AG08396 (cell line): Measurements from ENCODE around the gene TMEM184A.
A peak's percentile ranks its signal among the peaks of the same experiment; 100 is the strongest.

Source experiments
- DNase-seq: peaks from one replicate; pipeline ENCODE4 v3.0.0; 2012; ENCODE audit warnings: low spot score, mixed read lengths

The TMEM184A gene

DNA sequence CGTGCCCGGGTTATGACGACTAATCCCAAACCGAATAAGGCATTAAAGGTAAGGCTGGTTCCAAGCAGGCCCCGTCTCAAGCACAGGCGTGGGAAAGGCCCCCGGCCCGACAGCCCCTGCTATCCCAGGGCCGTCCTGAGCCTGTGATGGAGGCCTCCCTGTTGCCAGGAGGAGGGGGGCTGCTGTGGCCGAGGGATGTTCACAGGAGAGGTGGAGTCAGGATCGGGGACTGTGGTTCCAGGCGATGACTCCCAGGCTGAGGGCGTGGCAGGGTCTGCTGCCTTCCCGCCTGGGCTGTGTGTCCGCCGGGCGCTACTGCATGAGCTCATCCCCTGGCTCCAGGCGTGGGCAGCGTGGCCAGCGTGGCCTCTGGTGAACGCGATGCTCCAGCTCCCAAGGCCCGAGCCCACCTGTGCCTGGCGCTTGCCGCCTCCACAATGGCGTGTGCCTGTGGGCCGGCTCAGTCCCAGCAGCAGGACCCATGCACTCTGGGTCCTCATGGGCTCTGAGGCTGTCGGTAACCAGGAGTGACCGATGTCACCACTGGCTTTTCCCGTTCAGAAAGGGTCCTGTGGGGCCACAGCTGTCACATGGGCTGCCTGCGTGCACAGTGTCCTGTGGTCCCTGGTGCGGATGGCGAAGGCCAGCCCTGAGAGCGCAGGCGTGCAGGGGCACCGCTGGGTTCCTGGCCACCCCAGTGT is 16.7 kb downstream of the TMEM184A start:
- DNase-seq = no peak

DNA sequence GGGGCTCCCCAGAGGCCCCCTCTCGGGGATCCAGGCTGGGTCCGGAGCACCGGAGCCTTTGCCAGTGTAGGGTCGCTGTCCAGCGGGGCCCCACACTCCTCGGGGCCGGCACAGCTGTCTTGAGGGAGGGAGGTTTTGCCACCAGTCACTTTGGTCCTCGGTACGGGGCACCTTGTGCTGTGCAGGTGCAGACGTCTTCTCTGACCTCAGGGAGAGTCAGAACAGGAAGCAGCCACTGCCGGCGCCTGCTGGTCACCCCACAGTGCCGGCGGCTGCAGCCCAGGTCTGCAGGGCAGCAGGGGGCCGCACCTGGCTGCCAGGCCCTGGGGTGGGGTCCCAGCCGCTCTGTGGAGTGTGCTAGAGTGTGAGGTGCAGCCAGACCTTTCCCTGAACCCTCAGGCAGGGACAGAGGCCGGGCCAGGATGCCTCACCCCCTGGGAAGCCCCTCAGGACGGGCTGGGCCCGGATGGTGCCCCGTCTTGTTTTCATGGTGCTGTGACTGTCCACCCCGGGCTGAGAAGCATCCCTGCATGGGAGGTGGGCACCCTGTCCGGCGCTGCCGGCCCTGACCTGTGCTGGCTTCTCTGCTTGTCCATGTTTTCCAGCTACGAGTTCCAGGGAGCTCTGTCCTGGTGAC is 17.3 kb downstream of the TMEM184A start:
- DNase-seq = no peak

DNA sequence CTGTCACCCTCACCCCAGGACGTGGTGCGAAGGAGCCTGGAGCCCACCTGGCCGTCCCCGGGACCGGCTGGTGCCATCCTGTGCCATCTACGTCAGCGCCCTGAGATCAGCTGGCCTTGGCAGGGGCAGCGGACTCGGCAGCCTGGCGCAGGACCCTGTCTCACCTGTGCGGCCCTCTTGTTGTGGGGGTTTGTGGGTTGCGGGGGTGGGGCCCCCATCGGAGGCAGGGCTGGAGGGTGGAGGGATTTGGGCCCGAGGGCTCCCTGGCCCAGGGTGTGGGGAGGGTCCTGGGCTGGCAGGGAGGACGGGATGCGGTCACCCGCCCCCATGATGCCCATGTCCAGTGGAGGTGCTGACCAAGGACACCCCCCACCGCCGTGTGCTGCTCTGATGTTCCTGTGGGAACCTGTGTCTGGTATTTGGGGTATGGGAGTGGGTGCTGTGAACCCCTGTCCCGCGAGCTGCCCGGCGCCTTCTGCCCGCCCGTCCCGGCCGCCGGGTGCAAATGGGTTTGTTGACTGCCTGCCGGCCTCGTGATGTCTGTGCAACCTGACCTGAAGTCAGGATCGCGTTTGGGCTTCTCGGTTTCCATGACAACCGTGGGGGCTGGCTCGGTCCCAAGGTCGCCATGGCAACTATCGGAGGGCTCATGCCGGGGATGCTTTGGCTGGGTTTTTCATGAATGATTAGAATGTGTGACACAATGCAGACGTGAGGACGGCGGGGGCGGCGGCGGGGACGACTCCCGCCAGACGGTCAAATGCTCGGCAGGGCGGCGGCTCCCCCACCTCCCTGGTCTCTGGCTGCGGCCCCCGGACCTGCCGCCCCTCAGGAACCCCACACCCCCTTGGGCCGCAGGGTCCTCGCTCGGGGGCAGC is 18.2 kb downstream of the TMEM184A start:
- DNase-seq = peak; percentile 98

DNA sequence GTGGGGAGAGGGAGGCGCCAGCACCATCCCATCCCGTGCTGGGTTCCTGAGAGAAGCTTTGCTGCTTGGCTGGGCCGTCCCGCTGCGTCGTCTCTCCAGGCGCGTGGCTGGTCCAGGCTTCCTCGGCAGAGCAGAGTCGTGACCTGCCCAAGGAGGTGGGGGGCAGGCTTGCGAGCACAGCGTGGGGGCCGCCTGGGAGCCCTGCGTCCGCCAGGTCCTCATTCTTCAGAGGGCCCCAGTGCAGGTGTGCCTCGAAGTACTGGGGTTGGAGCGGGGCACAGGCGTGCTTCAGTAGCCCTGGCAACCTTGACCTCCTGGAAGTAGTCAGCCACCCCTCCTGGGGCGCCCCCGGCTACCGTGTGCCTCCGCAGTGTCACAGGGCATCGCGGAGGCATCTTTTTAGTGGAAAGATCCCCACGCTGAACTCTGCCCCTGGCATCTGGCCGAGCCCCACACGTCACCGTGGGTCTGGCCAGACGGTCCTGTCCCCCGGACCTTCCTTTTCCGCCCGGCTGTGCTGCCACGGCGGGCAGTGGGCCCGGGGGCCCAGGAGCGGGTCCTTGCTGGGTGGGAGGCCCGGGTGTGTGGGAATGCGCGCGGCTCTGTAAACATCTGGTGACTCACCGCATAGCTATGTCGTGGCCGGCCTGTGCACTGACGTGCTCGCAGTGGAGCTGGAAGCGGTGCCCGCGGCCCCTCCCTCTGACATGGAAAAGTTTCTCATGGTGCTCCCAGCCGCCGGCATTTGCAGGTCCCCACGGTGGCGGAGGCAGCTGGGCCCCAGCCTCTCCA is 19.1 kb downstream of the TMEM184A start:
- DNase-seq = peak; percentile 98

DNA sequence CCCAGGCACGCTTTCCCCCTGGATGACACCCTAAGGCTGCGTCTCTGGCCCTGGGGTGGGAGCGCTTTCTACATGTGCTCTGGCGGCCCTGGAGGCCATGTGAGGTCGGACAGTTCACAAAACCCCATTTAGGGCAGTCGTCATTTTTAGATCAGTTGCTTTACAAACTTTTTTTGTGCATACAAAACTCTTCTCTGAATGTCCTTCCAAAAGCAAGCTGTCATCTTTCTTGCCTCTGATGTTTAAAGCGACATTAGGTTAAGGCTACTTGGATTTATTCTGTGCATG is 19.6 kb downstream of the TMEM184A start:
- DNase-seq = no peak

DNA sequence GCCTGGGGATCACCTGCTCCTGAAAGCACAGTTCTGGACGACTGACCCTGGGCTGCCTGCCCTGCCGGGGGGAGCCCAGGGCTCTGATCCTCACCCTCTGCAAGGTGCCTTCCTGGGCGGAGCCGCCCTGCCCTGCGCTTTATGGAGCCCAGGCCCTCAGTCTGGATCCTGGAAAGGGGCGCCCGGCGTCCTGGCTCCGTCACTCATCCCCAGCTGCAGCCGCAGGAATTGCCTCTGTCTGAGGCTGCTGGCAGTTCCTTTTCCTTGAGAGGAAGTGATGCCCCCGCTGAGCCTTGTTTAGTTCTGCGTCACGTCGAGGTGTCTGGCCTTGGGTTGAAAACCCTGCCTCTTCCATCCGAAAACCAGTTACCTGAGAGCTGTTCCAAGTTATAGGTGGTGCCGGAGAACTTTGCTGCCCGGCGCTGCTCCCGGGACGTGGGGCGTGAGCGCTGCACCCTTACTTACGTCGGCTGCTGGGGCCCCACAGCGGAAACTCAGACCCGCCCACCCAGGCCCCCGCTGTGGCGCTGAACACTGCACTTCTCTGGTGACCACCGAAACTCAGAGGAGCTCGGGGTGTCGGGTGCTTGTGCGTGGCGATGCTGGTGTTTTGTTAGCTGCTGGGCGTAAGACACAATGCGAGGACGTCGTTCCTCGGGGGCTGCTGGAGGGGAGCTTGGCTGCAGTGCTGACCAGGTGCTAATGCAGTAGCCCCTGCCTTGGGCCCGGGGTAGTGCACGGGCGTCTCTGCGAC is 20.1 kb downstream of the TMEM184A start:
- no peak for DNase-seq

DNA sequence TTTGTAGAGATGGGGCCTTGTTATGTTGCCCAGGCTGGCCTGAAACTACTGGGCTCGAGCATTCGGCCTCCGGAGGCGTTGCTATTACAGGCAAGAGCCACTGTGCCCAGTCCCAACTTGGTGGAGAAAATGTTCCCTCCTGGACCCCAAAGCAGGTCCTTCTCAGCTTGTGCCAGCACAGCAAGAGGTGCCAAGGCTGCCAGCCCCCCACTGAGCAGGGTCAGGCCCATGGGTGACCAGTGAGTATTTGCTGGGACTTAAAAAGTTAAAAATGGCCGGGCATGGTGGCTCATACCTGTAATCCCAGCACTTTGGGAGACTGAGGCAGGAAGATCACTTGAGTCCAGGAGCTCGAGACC is 20.9 kb downstream of the TMEM184A start:
- DNase-seq = no peak

DNA sequence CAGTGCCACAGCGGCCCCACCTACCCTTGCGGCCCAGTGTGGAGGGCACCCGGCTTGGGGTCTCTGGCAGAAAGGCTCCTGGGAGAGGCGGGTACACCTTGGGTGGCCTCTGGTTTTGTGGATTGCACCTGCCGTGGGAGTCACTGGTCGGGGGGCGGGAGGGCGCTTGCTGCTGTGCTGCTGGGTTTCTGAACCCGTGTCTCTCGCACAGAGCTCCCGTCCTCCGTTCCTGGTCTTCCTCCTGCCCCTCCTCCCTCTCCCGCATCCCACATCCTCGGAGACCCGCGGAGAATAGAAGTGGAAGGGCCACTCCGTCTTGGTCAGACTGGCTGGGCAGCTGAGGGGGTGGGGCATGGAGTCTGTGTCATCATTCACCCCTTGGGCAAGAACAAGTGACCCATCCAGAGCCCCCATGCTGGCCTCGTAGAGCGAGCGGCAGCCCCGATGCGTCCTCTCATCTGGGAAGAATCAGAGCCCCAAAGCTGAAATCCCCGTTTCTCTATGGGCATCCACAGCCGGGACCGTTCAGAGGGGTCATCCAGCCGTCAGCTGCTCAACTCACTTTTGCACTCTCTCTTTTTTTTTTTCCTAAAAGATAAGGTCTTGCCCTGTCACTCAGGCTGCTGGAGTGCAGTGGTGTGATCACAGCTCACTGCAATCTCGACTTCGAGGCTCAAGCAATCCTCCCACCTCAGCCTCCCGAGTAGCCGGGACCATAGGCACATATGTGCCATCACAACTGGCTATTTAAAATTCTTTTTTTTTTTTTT is 21.5 kb downstream of the TMEM184A start:
- DNase-seq = no peak

DNA sequence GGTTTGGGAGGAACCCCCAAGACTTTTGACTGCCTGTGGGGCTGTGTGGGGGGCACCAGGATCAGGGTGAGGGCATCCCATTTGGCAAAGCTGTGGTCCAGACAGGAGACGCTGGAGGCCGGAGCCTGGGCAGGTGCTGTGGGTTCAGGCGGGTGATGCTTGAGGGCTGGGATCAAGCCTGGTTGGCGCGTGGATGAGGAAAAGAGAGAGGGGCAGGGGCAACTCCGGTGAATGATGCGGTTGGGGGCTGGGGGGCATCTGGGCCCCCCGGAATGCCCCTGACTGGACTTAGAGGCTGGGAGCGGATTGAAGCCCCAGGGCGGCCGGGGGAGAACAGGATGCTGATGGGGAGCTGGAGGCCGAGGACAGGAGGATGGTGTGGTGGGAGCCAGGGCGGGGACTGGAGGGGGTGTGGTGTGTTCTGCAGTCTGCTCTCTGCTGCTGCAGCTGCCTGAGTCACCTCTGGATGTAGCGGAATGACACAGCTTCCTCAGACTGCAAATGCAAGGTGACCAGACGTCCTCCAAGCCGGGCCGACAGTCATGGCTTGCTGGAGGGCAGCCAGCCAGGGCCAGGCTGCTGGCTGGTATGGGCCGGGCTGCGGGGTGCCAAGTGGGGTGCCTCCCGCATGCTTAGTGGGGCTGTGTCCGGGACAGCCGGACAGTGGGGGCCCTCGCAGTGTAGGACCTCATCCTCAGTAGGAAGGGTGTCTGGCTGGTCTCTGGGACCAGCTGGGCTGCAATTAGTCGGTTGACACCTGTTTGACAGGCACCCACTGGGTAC is 22.3 kb downstream of the TMEM184A start:
- DNase-seq = peak; percentile 88

DNA sequence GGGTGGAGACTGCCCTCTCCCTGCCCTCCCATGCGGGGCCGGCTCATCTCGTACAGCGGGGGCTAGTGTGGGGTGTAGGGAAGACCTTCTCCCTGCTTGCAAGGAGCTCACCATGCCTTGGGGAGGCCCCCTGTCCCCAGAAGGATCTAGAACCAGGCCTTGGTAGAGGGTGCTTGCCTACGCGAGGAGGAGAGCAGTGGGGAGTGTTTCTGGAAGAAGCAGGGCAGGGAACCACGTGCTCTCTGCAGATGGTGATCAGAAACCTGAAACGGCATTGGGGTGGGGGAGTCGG is 22.8 kb downstream of the TMEM184A start:
- DNase-seq = no peak

DNA sequence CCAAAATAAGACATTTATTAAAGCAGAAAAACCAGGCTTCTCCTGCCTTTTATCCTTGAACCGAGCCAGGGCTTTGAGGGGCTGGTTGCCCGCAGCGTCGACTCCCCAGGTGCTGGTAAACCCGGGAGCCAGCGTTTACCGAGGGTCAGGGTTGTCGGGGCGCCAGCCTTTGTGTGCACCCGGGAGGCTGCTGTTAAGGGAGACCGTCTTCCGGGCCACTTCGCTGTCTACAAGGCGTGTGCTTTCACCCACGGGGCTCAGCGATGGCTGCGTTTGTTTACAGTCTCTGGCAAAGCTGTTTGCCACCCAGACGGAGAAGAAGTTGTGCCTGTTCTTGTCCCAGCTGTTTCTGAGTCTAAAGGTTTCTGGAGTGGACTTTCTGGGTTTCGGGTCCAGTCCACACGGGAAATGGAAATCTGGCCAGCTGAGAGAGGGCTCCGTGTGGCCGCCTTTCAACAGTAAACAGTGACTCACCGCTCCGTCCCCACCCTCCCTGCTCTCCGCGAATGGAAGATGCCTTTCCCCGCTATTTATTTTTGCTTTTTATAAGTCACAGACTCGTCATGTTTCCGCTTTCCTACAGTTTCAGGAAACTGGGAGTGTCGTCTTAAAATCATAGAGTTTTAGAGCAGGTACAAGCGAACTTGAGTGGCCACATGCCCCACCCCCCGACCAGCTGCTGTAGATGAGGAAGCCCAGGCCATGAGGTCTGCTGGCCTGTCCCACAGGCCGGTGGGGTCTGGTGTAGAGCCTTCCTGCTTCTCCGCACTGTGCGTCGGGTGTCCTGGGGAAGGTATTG is 23.4 kb downstream of the TMEM184A start:
- peak; percentile 91 for DNase-seq

DNA sequence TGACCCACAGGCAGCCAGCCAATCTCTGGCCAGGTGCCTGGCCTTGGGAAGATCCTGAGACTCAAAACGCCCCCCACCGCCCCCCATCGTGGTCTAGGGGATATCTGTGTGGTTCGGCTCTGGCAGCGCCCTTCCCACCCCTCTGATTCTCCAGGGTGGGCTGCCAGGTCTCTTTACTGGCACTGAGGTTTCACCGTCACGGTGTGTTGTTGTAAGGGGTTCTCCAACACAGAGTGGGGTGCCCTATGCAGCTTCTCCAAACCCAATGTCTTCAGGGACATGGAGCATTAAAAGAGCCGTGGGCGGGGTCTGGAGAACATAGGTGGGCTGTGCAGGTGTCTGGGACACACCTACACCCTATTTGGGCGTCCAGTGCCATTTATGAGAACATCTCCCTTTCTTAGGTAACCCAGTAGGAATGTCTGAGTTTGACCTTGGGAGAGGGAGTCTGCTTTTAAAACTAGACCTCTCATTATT is 24.0 kb downstream of the TMEM184A start:
- no peak for DNase-seq

DNA sequence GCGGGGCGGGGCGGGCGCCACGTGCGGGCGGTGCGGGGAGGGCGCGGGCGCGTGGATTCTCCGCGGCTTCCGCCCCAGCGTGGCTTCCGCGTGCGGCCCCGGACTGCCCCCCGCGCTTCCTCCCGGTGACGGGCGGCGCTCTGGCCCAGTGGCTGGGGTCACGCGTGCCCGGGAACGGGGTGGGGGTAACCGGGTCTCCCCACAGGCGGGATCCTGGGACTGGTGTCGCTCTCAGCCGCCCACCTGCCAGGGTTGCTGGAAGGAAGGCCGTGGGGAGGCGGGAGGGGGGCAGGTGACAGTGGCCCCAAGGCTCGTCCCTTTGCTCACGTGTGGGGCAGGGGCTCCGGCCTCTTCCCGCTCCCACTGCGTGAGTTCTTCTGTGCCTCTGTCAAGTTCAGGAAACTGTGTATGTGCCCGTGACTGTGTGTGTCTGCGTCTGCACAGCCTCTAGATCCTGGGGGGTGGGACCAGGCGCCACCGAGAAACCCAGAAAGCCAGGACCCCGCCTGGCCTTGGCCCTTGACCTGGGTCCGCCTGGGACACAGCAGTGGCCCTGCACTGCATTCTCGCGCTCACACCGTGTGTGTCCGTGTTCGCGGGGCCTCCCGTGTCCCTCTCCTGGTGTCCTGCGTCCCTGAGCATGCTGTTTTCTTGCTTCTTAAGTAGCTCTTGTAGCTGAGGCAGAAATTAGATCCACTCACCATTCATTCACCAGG is 24.6 kb downstream of the TMEM184A start:
- no peak for DNase-seq

DNA sequence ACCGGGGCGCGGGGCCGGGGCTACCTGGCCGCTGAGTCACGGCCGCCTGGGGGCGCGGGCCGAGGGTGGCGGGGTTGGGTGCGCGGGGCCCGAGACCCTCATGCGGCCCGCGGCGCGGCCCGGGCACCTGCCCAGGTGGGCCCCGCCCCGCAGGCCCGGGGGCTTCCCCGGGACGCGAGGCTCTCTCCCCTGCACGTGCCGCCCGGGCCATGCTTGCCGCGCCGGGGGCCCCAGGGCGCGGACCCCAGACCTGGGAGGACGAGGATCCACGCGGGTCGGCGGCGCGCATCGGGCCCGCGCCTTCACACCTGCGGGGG is 25.1 kb downstream of the TMEM184A start:
- no peak for DNase-seq

DNA sequence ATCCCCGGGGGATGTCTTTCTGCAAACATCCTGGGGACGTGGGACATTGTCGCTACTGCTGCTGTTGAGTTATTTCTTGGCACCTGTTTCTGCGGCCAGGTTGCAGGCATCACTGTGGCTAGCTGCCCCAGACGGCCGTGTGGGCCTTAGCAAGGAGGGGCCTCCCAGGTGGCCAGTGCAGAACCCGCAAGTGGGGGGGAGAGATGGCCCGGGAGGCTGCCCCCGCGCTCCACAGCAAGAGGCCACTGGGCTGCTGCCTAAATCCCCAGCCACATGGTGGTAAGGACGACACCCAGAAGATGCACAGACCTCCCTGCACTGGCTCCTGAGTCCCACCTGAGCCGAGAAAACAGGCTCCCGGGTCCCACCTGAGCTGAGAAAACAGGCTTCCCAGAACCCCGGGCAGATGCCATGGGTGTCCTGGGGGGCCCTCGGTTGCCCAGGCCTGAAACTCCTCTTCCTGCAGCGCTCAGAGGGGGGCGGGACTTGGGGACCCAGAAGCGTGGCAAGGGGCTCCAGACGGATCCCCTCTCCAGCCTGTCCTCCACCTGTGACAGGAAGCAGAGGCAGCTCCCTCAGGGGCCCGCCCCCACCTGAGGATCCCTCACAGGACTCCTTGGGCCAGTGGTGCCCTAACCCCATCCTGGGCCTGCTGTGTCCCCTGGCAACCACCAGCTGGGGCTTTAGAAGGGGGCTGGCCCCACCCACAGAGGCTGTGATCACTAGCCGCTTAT is 26.5 kb downstream of the TMEM184A start:
- no peak for DNase-seq

DNA sequence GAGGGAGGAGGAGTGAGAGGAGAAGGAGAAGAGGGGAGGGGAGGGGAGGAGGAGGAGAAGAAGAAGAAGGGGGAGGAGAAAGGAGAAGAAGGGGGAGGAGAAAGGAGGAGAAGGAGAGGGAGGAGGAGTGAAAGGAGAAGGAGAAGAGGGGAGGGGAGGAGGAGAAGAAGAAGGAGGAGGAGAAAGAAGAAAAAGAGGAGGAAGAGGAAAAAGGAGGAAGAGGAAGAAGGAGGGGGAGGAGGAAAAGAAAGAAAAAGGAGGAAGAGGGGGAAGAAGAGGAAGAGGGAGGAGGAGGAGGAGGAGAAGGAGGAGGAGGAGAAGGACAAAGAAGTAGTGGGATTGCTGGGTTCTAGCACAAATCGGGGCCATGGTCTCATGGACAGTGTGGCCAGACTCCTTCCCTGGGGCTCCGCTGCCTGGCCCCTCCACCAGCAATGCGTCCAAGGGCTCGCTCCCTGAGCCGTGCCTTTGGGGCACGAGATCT is 29.7 kb downstream of the TMEM184A start:
- no peak for DNase-seq

DNA sequence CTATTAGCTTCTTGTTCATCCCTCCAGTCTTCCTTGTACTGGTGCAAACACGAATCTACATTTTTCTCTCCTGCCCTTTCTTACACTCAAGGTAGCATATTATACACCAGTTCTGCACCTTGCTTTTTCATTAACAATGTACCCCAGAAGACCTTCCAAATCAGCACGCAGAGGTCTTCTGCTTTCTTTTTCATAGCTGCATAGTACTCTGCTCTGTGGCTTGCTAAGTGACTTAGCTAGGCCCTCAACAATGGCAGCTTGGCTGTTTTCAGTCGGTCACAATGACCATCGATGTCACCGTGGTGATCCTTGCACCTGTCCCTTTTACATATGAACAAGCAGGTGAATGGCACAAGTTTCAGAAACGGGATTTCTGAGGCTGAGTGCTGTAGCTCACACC is 30.6 kb downstream of the TMEM184A start:
- DNase-seq = no peak

DNA sequence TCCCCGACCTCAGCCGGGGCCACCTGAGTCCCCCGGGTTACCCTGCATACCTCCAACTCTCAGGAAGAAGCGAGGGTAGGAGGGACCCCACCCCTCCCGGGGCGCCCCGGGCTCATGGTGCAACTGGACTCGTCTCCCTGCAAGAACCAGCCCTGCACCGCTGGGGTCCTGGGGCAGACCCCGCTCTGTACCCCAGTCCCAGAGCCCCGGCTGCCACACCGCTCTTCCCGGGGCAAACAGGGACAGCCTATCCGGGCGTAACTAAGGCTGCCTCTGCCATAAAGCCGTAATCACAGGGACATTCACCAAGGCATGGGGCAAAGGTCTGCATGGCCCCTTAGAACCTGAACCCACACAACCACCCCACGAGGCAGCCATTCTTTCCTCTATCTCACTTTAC is 32.2 kb downstream of the TMEM184A start:
- no peak for DNase-seq
